SK-N-SH (cell line): Measurements from ENCODE around the gene ARFIP1. TPM values are rescaled to one million over a fixed set of nuclear protein-coding genes. Genes with fewer than 3 reads are reported as not detected.

Experiments
- CTCF ChIA-PET: fragments of 300-600, 350-600 bp; formaldehyde crosslinking; extraction: SDS; loops from one replicate; lab custom pipeline; 2021; lab: Yijun Ruan, JAX
- POLR2A ChIA-PET: fragments of 350-600 bp; sonication (Branson Sonifier 250); formaldehyde crosslinking; extraction: SDS; loops from one replicate; lab custom pipeline; 2020; ENCODE audit warnings: antibody characterized with exemption, inconsistent platforms; lab: Yijun Ruan, JAX
- DNase-seq: peaks from one replicate; pipeline ENCODE4 v3.0.0; 2012
- H2AFZ ChIP-seq: fragments of 200-600 bp; sonication (generic); 2 replicates; pipeline ENCODE4 v1.8.1; 2016; ENCODE audit warnings: antibody characterized with exemption, mild to moderate bottlenecking, low read depth
- H3F3A ChIP-seq: fragments of 200-600 bp; sonication (generic); replicated peaks from 2 replicates; pipeline ENCODE3; 2016; ENCODE audit warnings: antibody characterized with exemption, mild to moderate bottlenecking; ENCODE audit not compliant: insufficient read depth
- H3K27ac ChIP-seq, 2 experiments: fragments of 200-500 bp in 1 of 2; fragments of 200-600 bp in 1 of 2; sonication (Bioruptor generic) in 1 of 2; sonication (generic), shearing (Covaris generic) in 1 of 2; 2 replicates each; pipeline versions ENCODE4 v1.5.1 to v1.6.1; 2014 to 2016; ENCODE audit warnings: low read depth in 2 of 2, inconsistent platforms in 1 of 2, low read length in 1 of 2, mild to moderate bottlenecking in 1 of 2, mixed read lengths in 1 of 2
- H3K27me3 ChIP-seq: fragments of 200-600 bp; sonication (generic), shearing (Covaris generic); 2 replicates; pipeline ENCODE4 v1.6.1; 2016; ENCODE audit warnings: mixed run types; ENCODE audit not compliant: insufficient read depth
- H3K36me3 ChIP-seq, 2 experiments: fragments of 200-500 bp in 1 of 2; fragments of 200-600 bp in 1 of 2; sonication (Bioruptor generic) in 1 of 2; sonication (generic) in 1 of 2; replicated peaks in 1 of 2; 2 replicates each; pipeline versions ENCODE3 to v1.5.1; 2014 to 2016; ENCODE audit warnings: low read length in 1 of 2, mild to moderate bottlenecking in 1 of 2; ENCODE audit not compliant: insufficient read depth in 2 of 2, control insufficient read depth in 1 of 2
- H3K4me1 ChIP-seq, 2 experiments: fragments of 200-500 bp in 1 of 2; fragments of 200-600 bp in 1 of 2; sonication (Bioruptor generic) in 1 of 2; sonication (generic), shearing (Covaris generic) in 1 of 2; 2 replicates each; pipeline versions ENCODE4 v1.5.1 to v1.6.1; 2014 to 2016; ENCODE audit warnings: low read depth in 1 of 2, low read length in 1 of 2, mixed run types in 1 of 2; ENCODE audit not compliant: insufficient read depth in 2 of 2, control insufficient read depth in 1 of 2
- H3K4me2 ChIP-seq: fragments of 200-600 bp; sonication (generic), shearing (Covaris generic); 2 replicates; pipeline ENCODE4 v1.6.1; 2017; ENCODE audit warnings: mixed run types
- H3K4me3 ChIP-seq, 2 experiments: fragments of 200-500 bp in 1 of 2; fragments of 200-600 bp in 1 of 2; sonication (Bioruptor generic) in 1 of 2; sonication (generic), shearing (Covaris generic) in 1 of 2; 2 replicates each; pipeline versions ENCODE4 v1.5.1 to v1.8.1; 2014 to 2016; ENCODE audit warnings: low read depth in 2 of 2, inconsistent platforms in 1 of 2, low read length in 1 of 2, mild to moderate bottlenecking in 1 of 2, mixed read lengths in 1 of 2, moderate library complexity in 1 of 2
- H3K79me2 ChIP-seq: fragments of 200-600 bp; sonication (generic); 2 replicates; pipeline ENCODE4 v1.8.1; 2017; ENCODE audit warnings: mild to moderate bottlenecking; ENCODE audit not compliant: insufficient read depth
- H3K9ac ChIP-seq: fragments of 200-600 bp; sonication (generic); 2 replicates; pipeline ENCODE4 v1.6.1; 2017; ENCODE audit warnings: mixed run types
- H3K9me2 ChIP-seq: fragments of 200-600 bp; sonication (generic); 2 replicates; pipeline ENCODE4 v1.6.1; 2017; ENCODE audit warnings: mixed run types
- H3K9me3 ChIP-seq: fragments of 200-600 bp; sonication (generic); 2 replicates; pipeline ENCODE4 v1.6.1; 2017; ENCODE audit warnings: mixed run types, mild to moderate bottlenecking, moderate library complexity
- H4K20me1 ChIP-seq: fragments of 200-600 bp; sonication (generic); 2 replicates; pipeline ENCODE4 v1.6.1; 2017; ENCODE audit warnings: mild to moderate bottlenecking, mixed run types; ENCODE audit not compliant: insufficient read depth
- ELF1 ChIP-seq: IDR thresholded peaks from 2 replicates; pipeline ENCODE4 v1.4.0; 2012
- GABPA ChIP-seq: IDR thresholded peaks from 2 replicates; pipeline ENCODE4 v1.4.0; 2012; ENCODE audit warnings: low read depth, mild to moderate bottlenecking
- TCF12 ChIP-seq: IDR thresholded peaks from 2 replicates; pipeline ENCODE4 v1.4.0; 2012
- WGBS: methylation state at CpG from one replicate; pipeline ENCODE4 v1.1.6; 2017; ENCODE audit warnings: low lambda C conversion rate; 5-methylcytosine and 5-hydroxymethylcytosine counted together
- polyA plus RNA-seq, 3 experiments: library from polyadenylated mRNA; depleted of rRNA; stranded (reverse); fragments of >200 nt; gene quantifications; 2 replicates each; pipeline ENCODE4 v1.2.3, GENCODE V29; 2012
- TF ChIP-seq, protein P1 (sequence below): IDR thresholded peaks from 2 replicates; pipeline ENCODE4 v1.6.1; 2012; ENCODE audit warnings: mild to moderate bottlenecking, low read depth, low read length, moderate library complexity
- TF ChIP-seq, protein P2 (sequence below): IDR thresholded peaks from 2 replicates; pipeline ENCODE4 v1.4.0; 2012; ENCODE audit warnings: low read depth, borderline replicate concordance

Gene ARFIP1
- polyA plus RNA-seq, 1 of the 3 experiments (the other 2 are of a cell fraction): 15.7 TPM

DNA sequence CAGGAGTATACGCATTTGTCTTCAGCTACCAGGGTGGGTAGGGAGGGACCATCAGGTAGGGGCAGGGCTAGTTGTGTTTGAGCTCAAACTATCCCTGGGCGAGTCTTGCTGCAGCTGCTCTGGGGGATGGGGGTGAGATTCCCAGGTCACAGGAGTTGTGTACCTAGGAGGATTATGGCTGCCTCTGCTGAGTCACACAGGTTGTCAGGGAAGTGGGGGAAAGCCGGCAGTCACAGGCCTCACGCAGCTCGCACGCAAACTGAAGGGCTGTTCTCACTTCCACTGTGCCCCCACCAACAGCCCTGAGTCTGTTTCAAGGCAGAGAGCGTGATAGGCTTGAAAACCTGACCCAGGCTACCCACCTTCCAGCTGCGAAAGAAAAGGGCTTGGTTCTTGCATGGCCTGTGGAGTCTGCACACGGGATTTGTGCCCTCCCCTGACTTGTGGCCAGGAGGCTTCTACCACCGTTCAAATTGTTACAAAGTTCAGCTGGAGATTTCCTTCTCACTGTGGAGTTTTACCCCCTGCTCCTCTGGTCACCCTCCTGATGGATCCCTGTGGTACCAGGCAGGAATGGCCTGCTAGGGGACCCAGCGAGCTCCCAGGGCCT, 63.8 kb downstream of the ARFIP1 start:
- no peak for DNase-seq
- Histone ChIP-seq H3K9ac (no peak overlapping the region), H3F3A (no peaks in the 10 kb centered on the region), H3K4me1 (no peaks in the 10 kb centered on the region; a peak in 1 of 4 replicates), H3K9me2 (no peaks in the 10 kb centered on the region), H2AFZ (no peak overlapping the region), H4K20me1 (no peaks in the 10 kb centered on the region), H3K4me2 (no peak overlapping the region), H3K36me3 (peaks cover 0 to 11% of the 10 kb centered on the region in 2 experiments), H3K27ac (no peak overlapping the region), H3K9me3 (no peaks in the 10 kb centered on the region; the same call in 1 of the 2 replicates), H3K79me2 (peaks cover 16% of the 10 kb centered on the region; the same call in 1 of the 2 replicates), H3K27me3 (no peaks in the 10 kb centered on the region), H3K4me3 (no peak overlapping the region)
- WGBS: 95% methylated on average over 6 of the region's 11 CpGs
- CTCF ChIA-PET: interaction anchor here (0.9 to 3.6 kb wide), 5 partner anchors 13 to 284 kb away, joined by 3 to 18 read pairs (median 5); no protein-coding TSS in a partner anchor
- TF ChIP-seq, protein P1, sequence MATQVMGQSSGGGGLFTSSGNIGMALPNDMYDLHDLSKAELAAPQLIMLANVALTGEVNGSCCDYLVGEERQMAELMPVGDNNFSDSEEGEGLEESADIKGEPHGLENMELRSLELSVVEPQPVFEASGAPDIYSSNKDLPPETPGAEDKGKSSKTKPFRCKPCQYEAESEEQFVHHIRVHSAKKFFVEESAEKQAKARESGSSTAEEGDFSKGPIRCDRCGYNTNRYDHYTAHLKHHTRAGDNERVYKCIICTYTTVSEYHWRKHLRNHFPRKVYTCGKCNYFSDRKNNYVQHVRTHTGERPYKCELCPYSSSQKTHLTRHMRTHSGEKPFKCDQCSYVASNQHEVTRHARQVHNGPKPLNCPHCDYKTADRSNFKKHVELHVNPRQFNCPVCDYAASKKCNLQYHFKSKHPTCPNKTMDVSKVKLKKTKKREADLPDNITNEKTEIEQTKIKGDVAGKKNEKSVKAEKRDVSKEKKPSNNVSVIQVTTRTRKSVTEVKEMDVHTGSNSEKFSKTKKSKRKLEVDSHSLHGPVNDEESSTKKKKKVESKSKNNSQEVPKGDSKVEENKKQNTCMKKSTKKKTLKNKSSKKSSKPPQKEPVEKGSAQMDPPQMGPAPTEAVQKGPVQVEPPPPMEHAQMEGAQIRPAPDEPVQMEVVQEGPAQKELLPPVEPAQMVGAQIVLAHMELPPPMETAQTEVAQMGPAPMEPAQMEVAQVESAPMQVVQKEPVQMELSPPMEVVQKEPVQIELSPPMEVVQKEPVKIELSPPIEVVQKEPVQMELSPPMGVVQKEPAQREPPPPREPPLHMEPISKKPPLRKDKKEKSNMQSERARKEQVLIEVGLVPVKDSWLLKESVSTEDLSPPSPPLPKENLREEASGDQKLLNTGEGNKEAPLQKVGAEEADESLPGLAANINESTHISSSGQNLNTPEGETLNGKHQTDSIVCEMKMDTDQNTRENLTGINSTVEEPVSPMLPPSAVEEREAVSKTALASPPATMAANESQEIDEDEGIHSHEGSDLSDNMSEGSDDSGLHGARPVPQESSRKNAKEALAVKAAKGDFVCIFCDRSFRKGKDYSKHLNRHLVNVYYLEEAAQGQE: no peak
- TF ChIP-seq, protein P2, sequence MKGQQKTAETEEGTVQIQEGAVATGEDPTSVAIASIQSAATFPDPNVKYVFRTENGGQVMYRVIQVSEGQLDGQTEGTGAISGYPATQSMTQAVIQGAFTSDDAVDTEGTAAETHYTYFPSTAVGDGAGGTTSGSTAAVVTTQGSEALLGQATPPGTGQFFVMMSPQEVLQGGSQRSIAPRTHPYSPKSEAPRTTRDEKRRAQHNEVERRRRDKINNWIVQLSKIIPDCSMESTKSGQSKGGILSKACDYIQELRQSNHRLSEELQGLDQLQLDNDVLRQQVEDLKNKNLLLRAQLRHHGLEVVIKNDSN: no peak
- TF ChIP-seq ELF1: no peak
- TF ChIP-seq GABPA: no peak
- POLR2A ChIA-PET: no interaction called here

DNA sequence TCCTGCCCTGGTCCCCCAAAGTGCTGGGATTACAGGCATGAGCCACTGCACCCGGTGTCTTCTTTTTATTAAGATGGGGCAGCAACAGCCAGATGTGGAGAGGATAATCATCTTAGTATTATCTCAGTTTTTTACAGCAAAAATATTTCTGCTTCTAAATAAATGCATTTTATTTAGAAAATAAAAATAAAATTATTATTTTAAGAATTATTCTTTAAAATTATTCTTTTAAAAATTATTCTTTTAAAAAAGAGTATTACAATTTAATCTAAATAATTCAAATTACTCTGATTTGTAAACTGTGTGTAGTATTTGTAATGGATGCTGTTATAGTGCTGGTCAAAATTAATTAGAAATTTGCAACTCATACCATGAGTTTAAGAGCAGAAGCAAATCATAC, 67.6 kb downstream of the ARFIP1 start:
- no peaks in the 10 kb centered on the region for H3K27me3 ChIP-seq
- H2AFZ ChIP-seq: no peak overlapping the region
- ChIA-PET POLR2A (no interaction called here), CTCF (interaction anchor here (0.9 to 4.0 kb wide), 22 partner anchors 8 to 297 kb away, joined by 3 to 45 read pairs (median 4); partner anchors contain the start of genes ARFIP1 and TIGD4)
- no peak overlapping the region for H3K4me3 ChIP-seq
- 100% methylated on average over 1 of the region's 1 CpG for WGBS
- H3F3A ChIP-seq: no peaks in the 10 kb centered on the region
- no peak overlapping the region for H3K4me2 ChIP-seq
- no peak for TF ChIP-seq TCF12
- H3K79me2 ChIP-seq: peaks cover 1% of the 10 kb centered on the region; the same call in 1 of the 2 replicates
- no peaks in the 10 kb centered on the region for H3K9me2 ChIP-seq
- peaks cover 0 to 4% of the 10 kb centered on the region in 2 experiments for H3K36me3 ChIP-seq
- no peaks in the 10 kb centered on the region for H3K9me3 ChIP-seq
- DNase-seq: no peak
- H3K27ac ChIP-seq: no peak overlapping the region
- H3K4me1 ChIP-seq: no peaks in the 10 kb centered on the region; a peak in 1 of 4 replicates
- H3K9ac ChIP-seq: no peak overlapping the region
- H4K20me1 ChIP-seq: no peaks in the 10 kb centered on the region
